Embryonic facial prominence (tissue), 1 donor: ENCODE data around the gene TMEM72.

Experiments used
- DNase-seq: peaks from one replicate; pipeline ENCODE4 v3.0.0-alpha.2; 2016; ENCODE audit errors: extremely low spot score

The TMEM72 gene

GRCh38 chr10:44889834-44890233 is 21.3 kb upstream of the TMEM72 start:
- no peak for DNase-seq

GRCh38 chr10:44890696-44891563 is 20.2 kb upstream of the TMEM72 start:
- no peak for DNase-seq

- no peak for DNase-seq
Measured at GRCh38 chr10:44891721-44892120, 19.4 kb upstream of the TMEM72 start.

- DNase-seq = no peak
Measured at GRCh38 chr10:44893604-44894468, 17.3 kb upstream of the TMEM72 start.

- DNase-seq = no peak
Measured at GRCh38 chr10:44894691-44895090, 16.4 kb upstream of the TMEM72 start.

- DNase-seq = no peak
Measured at GRCh38 chr10:44895280-44895679, 15.9 kb upstream of the TMEM72 start.

GRCh38 chr10:44897049-44897448 is 14.1 kb upstream of the TMEM72 start:
- DNase-seq = no peak

GRCh38 chr10:44898665-44899064 is 12.5 kb upstream of the TMEM72 start:
- DNase-seq = no peak

GRCh38 chr10:44899450-44900080 is 11.6 kb upstream of the TMEM72 start:
- DNase-seq = no peak

GRCh38 chr10:44902941-44903545 is 8.1 kb upstream of the TMEM72 start:
- no peak for DNase-seq

GRCh38 chr10:44906486-44906885 is 4.7 kb upstream of the TMEM72 start:
- no peak for DNase-seq

- DNase-seq = no peak
Measured at GRCh38 chr10:44907556-44907955, 3.6 kb upstream of the TMEM72 start.

- no peak for DNase-seq
Measured at GRCh38 chr10:44908066-44908749, 2.9 kb upstream of the TMEM72 start.

- no peak for DNase-seq
Measured at GRCh38 chr10:44908936-44909630, 2.1 kb upstream of the TMEM72 start.

GRCh38 chr10:44909910-44910309 is 1.2 kb upstream of the TMEM72 start:
- no peak for DNase-seq

GRCh38 chr10:44910602-44911001 is 535 bp upstream of the TMEM72 start:
- no peak for DNase-seq

GRCh38 chr10:44911951-44912350 is 814 bp downstream of the TMEM72 start:
- DNase-seq = no peak

- DNase-seq = peak; percentile 31
Measured at GRCh38 chr10:44913350-44914081, 2.4 kb downstream of the TMEM72 start.

GRCh38 chr10:44914891-44915290 is 3.8 kb downstream of the TMEM72 start:
- DNase-seq = no peak

GRCh38 chr10:44916429-44916828 is 5.3 kb downstream of the TMEM72 start:
- no peak for DNase-seq
